T-helper 9 cell (primary cell): Measurements from ENCODE around the gene FCRLB.
"Not testable (repeated sequence)": the region's sequence is repeated elsewhere in the genome, so short reads cannot be mapped to it uniquely, and the experiment has no call there.

Experiments used
- DNase-seq: peaks from one replicate; pipeline ENCODE4 v3.0.0-alpha.2; 2020

FCRLB gene

DNA sequence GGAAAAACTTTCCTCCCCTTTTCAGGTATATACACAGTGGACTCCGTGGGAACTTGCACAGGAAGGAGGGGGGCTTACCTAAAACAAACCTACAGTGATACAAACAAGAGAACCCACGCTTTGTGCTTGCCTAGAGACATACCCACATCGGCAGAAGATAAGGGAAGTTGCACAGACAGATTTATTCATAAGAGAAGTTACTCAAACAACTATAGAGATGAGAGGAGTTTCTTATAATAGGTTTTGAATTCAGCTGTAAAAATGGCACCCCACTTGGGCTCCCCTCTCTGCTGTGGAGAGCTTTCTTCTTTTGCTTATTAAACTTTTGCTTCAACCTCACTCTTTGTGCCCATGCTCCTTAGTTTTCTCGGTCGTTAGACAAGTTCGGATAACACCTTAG is 26.5 kb downstream of the FCRLB start:
- DNase-seq, result no peak

DNA sequence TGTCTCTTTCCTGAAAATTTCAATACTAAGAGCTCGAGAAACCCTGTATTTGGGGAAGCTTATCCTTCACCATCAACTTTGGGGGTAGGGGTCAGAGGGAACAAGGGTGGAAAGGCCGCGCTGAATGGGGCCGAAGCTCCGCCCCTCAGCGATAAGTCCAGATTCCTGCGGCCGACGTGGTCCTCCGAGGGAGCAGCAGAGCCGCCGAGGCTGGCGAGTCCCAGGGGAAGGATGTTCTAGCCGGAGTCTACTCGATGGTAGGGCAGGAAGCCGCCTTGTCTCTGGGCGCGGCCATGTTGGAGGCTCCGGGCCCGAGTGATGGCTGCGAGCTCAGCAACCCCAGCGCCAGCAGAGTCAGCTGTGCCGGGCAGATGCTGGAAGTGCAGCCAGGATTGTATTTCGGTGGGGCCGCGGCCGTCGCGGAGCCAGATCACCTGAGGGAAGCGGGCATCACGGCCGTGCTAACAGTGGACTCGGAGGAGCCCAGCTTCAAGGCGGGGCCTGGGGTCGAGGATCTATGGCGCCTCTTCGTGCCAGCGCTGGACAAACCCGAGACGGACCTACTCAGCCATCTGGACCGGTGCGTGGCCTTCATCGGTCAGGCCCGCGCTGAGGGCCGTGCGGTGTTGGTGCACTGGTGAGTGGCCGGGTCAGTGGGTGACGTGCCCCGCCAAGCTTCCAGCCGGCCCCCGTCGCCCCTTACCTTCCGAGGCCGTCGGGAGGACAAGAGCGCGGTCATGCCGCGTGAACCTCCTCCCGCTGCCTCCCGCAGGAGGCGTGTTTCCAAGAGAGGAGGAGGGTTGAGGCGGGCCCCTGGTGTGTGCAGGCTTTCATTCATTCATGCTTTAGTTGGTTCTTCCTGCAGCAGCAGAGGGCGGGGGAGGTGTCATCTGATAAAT is 28.4 kb downstream of the FCRLB start, which contains the start of gene DUSP12:
Gene DUSP12, plus strand, starts transcription at position 278 of the 899 bp plus-strand sequence. Its CDS starts 16 bp downstream, at position 294.
- peak; percentile 75 for DNase-seq

DNA sequence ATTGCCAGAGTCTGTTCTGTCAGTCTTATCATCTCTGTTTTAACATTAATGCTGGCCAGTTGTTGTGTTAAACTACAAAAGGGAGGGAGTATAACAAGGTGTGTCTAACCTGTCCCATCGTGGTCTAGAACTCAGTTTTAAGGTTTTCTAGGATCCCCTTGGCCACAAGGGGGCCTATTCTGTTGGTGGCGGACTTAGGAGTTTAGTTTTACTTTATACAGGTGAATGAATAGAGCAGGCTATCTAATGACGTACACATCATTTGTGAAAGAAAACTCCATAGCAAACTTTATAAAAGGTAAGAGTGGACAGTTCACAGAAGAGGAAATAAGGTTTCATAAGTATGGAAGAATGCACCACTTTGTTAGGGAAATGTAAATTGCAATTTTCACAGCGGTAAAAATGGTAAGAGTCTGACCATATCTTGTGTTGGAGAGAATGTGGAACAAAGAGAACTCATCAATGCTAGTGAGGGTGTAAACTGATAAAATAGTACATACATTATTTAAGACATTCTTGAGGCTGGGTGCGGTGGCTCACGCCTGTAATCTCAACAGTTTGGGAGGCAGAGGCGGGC is 42.3 kb downstream of the FCRLB start:
- peak; percentile 27 for DNase-seq

DNA sequence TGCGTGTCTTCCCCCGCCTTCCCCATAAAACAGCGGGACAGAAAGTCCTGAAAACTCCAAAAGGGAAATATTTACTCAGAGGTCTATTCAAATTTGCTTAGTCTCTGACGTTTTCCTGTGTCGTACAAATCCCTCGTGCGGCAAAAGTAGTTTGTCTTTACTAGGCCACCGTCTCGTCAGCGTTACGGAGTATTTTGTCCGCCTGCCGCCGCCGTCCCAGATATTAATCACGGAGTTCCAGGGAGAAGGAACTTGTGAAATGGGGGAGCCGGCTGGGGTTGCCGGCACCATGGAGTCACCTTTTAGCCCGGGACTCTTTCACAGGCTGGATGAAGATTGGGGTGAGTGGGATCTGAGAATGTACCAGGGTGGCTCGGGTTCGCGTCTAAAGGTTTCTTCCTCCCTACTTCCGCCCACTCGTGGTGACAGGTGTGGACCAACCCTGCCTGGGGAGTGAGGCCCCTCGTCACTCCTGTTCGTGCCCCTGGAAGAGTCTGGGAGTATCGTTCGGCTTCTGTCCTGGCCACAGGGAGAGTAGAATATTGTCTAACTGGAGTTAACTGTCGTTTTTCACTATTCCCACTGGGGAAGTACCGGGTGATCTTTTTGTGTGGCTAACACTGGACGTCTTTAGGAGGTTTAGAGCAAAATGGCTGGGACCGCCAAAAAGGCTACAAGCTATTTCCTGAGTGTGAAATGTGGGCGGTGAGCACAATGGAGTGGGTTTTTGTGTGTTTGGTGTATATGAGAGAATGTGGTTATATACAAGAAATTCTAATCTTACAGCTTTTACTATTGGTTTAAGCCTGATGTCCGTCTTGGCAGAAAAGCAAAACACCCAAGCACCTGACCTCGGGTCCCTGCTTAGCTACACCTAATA is 45.0 kb downstream of the FCRLB start, which contains the start of gene ATF6:
Gene ATF6, plus strand, starts transcription at position 219 of the 880 bp plus-strand sequence. Its CDS starts 41 bp downstream, at position 260.
- DNase-seq, result peak; percentile 61

DNA sequence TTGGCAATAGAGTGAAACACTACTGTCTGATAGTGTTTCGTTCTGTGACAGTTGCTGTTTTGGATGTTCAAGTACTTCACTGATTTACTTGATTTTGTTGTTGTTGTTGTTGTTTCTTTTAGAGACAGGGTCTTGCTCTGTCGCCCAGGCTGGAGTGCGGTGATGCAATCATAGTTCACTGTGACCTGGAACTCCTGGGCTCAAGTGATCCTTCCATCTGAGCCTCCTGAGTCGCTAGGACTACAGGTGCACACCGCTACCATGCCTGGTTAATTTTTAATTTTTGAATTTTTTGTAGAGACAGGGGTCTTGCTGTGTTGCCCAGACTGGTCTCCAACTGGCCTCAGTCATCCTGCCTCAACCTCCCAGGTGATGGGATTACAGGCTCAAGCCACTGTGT is 47.1 kb downstream of the FCRLB start:
- DNase-seq, result no peak

DNA sequence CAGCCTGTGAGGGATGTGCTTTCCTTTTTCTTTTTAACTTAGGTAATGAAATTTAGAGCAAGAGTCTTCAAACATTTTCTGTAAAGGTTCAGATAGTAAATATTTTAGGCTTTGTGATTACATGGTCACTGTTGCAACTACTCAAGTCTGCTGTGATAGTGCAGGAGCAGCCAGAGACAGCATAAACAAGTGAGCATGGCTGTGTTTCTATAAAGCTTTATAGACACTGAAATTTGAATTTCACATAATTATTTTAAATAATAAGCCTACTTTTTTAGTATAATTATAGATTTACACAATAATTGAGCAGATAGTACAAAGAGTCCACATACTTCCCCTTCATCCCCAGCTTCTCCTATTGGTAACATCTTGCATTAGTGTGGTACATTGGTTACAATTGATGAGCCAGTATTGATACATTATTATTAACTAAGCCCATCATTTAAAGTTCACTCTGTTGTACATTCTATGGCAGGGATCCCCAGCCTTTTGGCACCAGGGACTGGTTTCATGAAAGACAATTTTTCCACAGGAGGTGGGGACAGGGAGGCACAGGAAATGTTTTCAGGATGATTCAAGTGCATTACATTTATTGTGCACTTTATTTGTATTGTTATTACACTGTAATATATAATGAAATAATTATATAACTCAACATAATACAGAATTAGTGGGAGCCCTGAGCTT is 47.8 kb downstream of the FCRLB start:
- DNase-seq, result no peak

DNA sequence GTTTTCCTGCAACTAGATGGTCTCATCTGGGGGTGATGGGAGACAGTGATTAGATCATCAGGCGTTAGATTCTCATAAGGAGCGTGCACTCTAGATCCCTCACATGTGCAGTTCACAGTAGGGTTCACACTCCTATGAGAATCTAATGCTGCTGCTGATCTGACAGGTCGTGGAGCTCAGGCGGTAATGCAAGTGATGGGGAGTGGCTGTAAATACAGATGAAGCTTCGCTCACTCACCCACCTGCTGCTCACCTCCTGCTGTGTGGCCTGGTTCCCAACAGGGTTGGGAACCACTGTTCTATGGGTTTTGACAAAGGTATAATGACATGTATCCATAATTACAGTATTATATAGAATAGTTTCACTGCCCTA is 48.3 kb downstream of the FCRLB start:
- DNase-seq, result not testable (repeated sequence)

DNA sequence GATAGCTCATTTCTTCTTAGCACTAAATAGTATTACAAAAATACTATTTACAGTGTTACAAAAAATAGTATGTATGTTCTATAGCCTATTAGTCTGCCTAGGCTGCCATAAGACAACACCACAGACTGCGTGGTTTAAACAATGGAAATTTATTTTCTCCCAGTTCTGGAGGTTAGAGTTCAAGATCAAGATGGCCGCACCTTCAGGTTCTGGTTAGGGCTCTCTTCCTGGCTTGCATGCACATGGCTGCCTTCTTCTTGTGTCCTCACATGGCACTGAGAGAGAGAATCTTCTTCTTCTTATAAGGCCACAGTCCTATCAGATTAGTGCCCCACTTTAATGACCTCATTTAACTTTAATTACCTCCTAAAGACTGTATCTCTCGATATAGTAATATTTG is 48.9 kb downstream of the FCRLB start:
- no peak for DNase-seq

DNA sequence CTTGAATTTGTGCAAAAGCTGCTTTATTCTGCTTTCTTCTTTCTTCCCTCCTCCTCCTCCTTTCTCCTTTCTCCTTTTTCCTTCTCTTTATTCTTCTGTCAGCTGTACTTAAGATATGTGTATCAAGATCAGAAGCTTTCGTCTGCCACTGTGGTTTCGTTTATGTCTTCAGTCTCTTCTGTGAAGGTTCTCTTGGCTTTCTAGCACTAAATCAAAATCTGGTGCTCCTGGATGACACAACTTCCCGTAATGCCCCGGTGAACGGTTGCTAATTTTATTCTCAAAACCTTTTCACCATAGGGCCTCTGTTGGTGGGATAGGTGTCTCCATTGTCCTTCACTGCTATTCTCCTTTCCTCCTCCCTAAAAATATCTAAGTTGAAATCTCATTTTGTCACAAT is 49.8 kb downstream of the FCRLB start:
- no peak for DNase-seq

DNA sequence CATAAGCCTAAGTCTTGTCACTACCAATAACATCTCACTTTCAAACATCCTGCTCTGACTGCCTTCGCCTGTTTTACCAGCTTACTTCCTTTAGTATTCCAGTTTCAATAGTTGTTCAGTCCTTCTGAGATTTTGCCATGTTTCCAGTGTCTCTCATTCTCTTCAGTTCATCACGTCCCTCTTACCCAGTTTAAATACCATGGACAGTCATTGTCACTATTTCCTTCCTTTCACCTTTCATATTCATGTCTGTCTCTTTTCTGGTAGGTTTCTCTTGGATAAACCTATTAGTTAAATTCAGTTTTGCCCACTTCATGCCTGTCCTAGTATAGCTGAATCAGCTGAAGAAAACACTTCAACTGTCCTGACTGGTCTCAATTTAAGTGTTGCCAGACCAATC is 50.6 kb downstream of the FCRLB start:
- DNase-seq, result no peak

DNA sequence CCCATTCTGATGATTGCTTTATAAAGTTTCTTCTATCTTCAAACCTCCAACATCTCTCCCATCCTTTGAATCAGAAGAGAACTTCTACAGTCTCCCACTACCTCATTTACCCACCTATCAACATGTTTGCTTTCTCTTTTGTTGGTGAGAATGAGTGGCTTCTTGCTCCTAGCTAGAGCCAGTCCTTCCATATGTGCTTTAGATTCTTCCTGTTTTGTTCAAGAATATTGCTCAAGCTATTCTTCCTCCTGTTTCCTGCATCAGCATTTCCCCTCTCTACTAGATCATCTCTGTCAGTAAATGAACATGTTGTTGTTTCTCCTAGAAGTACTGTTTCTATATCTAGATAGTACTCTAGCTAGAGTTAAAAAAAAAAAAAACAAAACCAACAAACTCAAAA is 51.1 kb downstream of the FCRLB start:
- no peak for DNase-seq

DNA sequence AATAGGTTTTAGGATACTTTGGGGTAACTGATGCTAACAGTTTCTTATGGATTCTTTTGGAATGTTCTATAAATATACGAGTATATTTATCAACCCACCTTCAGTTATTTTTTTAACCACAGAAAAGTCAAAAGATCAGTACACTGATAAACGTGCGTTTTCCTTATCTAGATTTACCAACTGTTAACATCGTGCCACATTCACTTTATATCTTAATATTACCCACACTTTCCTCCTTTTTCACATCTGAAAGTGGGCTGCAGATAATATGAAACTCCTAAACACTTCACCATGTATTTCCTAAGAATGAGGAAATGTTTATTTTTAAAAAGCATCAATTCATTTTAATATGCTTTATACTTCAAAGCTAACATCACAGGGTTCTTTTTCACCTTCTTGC is 52.4 kb downstream of the FCRLB start:
- no peak for DNase-seq

DNA sequence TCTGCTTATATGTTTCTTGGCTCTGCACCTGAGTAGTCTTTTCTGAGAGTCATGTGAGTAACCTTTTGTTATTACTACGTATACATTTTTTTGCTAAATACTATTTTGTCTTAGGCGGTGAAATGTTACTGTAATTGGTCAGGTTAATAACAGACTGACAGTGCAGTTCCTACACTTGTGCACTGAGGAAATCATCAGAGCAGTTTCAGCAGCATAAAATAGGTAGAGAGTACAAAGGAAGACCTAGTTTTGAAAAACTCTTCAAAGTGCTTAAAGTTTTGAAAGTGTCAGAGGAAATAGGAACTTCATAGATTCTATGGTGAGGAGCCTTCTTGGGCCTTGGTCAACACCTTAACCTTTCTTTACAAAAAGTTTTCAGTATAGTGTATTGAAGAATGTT is 55.9 kb downstream of the FCRLB start:
- DNase-seq, result no peak
